H9 (cell line): ENCODE measurements around the gene SPTAN1. TPM values are rescaled to one million over a fixed set of nuclear protein-coding genes. Genes with fewer than 3 reads are reported as not detected.

Experiments
- DNase-seq: peaks from one replicate; pipeline ENCODE4 v3.0.0-alpha.2; 2017
- H2AFZ ChIP-seq: one replicate; pipeline ENCODE4 v1.6.1; 2013; ENCODE audit warnings: mild to moderate bottlenecking, low read length, control low read depth, moderate library complexity
- H2AK5ac ChIP-seq: 2 replicates; pipeline ENCODE4 v1.6.1; 2013; ENCODE audit warnings: low read length, control low read depth, mixed read lengths; ENCODE audit not compliant: insufficient read length
- H2BK120ac ChIP-seq: one replicate; pipeline ENCODE4 v1.6.1; 2013; ENCODE audit warnings: low read depth, mild to moderate bottlenecking, low read length, control low read depth, inconsistent platforms; ENCODE audit not compliant: poor library complexity, severe bottlenecking
- H2BK12ac ChIP-seq: 2 replicates; pipeline ENCODE4 v1.6.1; 2013; ENCODE audit warnings: low read length, control low read depth, mixed read lengths, low read depth; ENCODE audit not compliant: insufficient read length
- H2BK15ac ChIP-seq: 2 replicates; pipeline ENCODE4 v1.6.1; 2013; ENCODE audit warnings: low read depth, low read length, control low read depth
- H2BK20ac ChIP-seq: one replicate; pipeline ENCODE4 v1.6.1; 2013; ENCODE audit warnings: low read depth, mild to moderate bottlenecking, low read length, control low read depth, inconsistent platforms; ENCODE audit not compliant: poor library complexity, severe bottlenecking
- H2BK5ac ChIP-seq: 2 replicates; pipeline ENCODE4 v1.6.1; 2013; ENCODE audit warnings: low read length, control low read depth, mixed read lengths; ENCODE audit not compliant: insufficient read length
- H3K14ac ChIP-seq: 2 replicates; pipeline ENCODE4 v1.6.1; 2013; ENCODE audit warnings: low read length, control low read depth; ENCODE audit not compliant: insufficient read depth
- H3K18ac ChIP-seq: 2 replicates; pipeline ENCODE4 v1.6.1; 2013; ENCODE audit warnings: low read depth, mild to moderate bottlenecking, mixed read lengths, low read length, control low read depth; ENCODE audit not compliant: insufficient read length
- H3K23ac ChIP-seq: 2 replicates; pipeline ENCODE4 v1.6.1; 2013; ENCODE audit warnings: low read length, control low read depth, mixed read lengths, low read depth; ENCODE audit not compliant: insufficient read length
- H3K23me2 ChIP-seq: 2 replicates; pipeline ENCODE4 v1.6.1; 2013; ENCODE audit warnings: low read depth, mild to moderate bottlenecking, mixed read lengths, low read length, control low read depth; ENCODE audit not compliant: insufficient read length, poor library complexity, severe bottlenecking
- H3K27ac ChIP-seq: 2 replicates; pipeline ENCODE4 v1.5.1; 2013; ENCODE audit warnings: low read length, control low read depth, mixed read lengths, low read depth; ENCODE audit not compliant: insufficient read length
- H3K27me3 ChIP-seq: 2 replicates; pipeline ENCODE4 v1.6.1; 2013; ENCODE audit warnings: low read length, control low read depth, inconsistent platforms; ENCODE audit not compliant: insufficient read depth
- H3K4ac ChIP-seq: 2 replicates; pipeline ENCODE4 v1.6.1; 2013; ENCODE audit warnings: low read depth, mild to moderate bottlenecking, control low read depth, inconsistent platforms, low read length, moderate library complexity
- H3K4me1 ChIP-seq: 2 replicates; pipeline ENCODE4 v1.6.1; 2013; ENCODE audit warnings: low read length, control low read depth, inconsistent platforms; ENCODE audit not compliant: insufficient read depth
- H3K4me2 ChIP-seq: 2 replicates; pipeline ENCODE4 v1.6.1; 2013; ENCODE audit warnings: low read length, control low read depth, mixed read lengths; ENCODE audit not compliant: insufficient read length, insufficient read depth
- H3K56ac ChIP-seq: 2 replicates; pipeline ENCODE4 v1.6.1; 2013; ENCODE audit warnings: low read depth, mild to moderate bottlenecking, mixed read lengths, low read length, control low read depth; ENCODE audit not compliant: insufficient read length
- H3K79me1 ChIP-seq: 2 replicates; pipeline ENCODE4 v1.6.1; 2013; ENCODE audit warnings: low read depth, mild to moderate bottlenecking, moderate library complexity, low read length, control low read depth, inconsistent platforms; ENCODE audit not compliant: insufficient read depth, poor library complexity, severe bottlenecking
- H3K79me2 ChIP-seq: 2 replicates; pipeline ENCODE4 v1.6.1; 2013; ENCODE audit warnings: low read length, control low read depth, inconsistent platforms; ENCODE audit not compliant: insufficient read depth
- H3K9ac ChIP-seq: 2 replicates; pipeline ENCODE4 v1.6.1; 2013; ENCODE audit warnings: low read length, control low read depth, mixed read lengths; ENCODE audit not compliant: insufficient read length; ENCODE audit errors: extremely low read depth
- H3K9me3 ChIP-seq: one replicate; pipeline ENCODE4 v1.6.1; 2013; ENCODE audit warnings: low read depth, low read length, inconsistent platforms; ENCODE audit not compliant: control insufficient read depth
- H3T11ph ChIP-seq: one replicate; pipeline ENCODE4 v1.6.1; 2013; ENCODE audit warnings: mild to moderate bottlenecking, low read length, control low read depth, inconsistent platforms
- H4K20me1 ChIP-seq: one replicate; pipeline ENCODE4 v1.6.1; 2013; ENCODE audit not compliant: control insufficient read depth, insufficient read length, insufficient read depth
- H4K5ac ChIP-seq: 2 replicates; pipeline ENCODE4 v1.6.1; 2013; ENCODE audit warnings: low read depth, mild to moderate bottlenecking, mixed read lengths, low read length, control low read depth; ENCODE audit not compliant: insufficient read length
- H4K8ac ChIP-seq: replicated peaks from 2 replicates; pipeline ENCODE4 v1.6.1; 2013; ENCODE audit warnings: low read length, control low read depth, mixed read lengths, low read depth; ENCODE audit not compliant: insufficient read length
- H4K91ac ChIP-seq: 2 replicates; pipeline ENCODE4 v1.6.1; 2013; ENCODE audit warnings: low read depth, mild to moderate bottlenecking, moderate library complexity, mixed read lengths, low read length, control low read depth; ENCODE audit not compliant: insufficient read length
- H3K27ac Mint-ChIP-seq, 3 experiments: 2 replicates in 2 of 3; 3 replicates in 1 of 3; pipeline ENCODE4 v1.8.0; 2020 to 2021; ENCODE audit warnings: mixed read lengths in 3 of 3, mild to moderate bottlenecking in 1 of 3, moderate library complexity in 1 of 3
- H3K27me3 Mint-ChIP-seq: 2 replicates; pipeline ENCODE4 v1.8.0; 2021; ENCODE audit warnings: low read depth, mild to moderate bottlenecking, moderate library complexity, mixed read lengths
- H3K36me3 Mint-ChIP-seq, 3 experiments: 2 replicates in 2 of 3; 3 replicates in 1 of 3; pipeline ENCODE4 v1.8.0; 2020 to 2021; ENCODE audit warnings: low read depth in 3 of 3, mixed read lengths in 3 of 3; ENCODE audit not compliant: insufficient read depth in 1 of 3
- H3K4me1 Mint-ChIP-seq, 2 experiments: 2 replicates each; pipeline ENCODE4 v1.8.0; 2020; ENCODE audit warnings: mixed read lengths in 2 of 2
- H3K4me3 Mint-ChIP-seq, 2 experiments: 2 replicates in 1 of 2; 3 replicates in 1 of 2; pipeline ENCODE4 v1.8.0; 2020 to 2021; ENCODE audit warnings: mild to moderate bottlenecking in 2 of 2, mixed read lengths in 2 of 2, moderate library complexity in 1 of 2
- H3K9me3 Mint-ChIP-seq, 2 experiments: 2 replicates in 1 of 2; 3 replicates in 1 of 2; pipeline ENCODE4 v1.8.0; 2020; ENCODE audit warnings: mild to moderate bottlenecking in 2 of 2, mixed read lengths in 2 of 2, moderate library complexity in 1 of 2
- CTCF ChIP-seq: fragments of 200-600 bp; sonication (generic); conservative IDR thresholded peaks from 3 replicates; pipeline ENCODE4 v1.8.0; 2021; ENCODE audit warnings: antibody characterized with exemption, mild to moderate bottlenecking
- WGBS: extraction: QIAGEN DNeasy Blood & Tissue Kit; methylation state at CpG from one replicate; pipeline ENCODE4 v1.1.7; 2013; ENCODE audit warnings: missing lambda C conversion rate, low lambda C conversion rate, mixed read lengths; ENCODE audit not compliant: insufficient read length; ENCODE audit errors: extremely low coverage; 5-methylcytosine and 5-hydroxymethylcytosine counted together
- total RNA-seq: library from RNA; stranded (reverse); gene quantifications from 2 replicates; pipeline ENCODE4 v1.2.1, GENCODE V29; 2021

The SPTAN1 gene
- total RNA-seq, 1 experiment from 2014 or later, result 213 TPM

GRCh38 chr9:128632066-128632465 is 79.7 kb downstream of the SPTAN1 start:
- Histone ChIP-seq H4K8ac (no peak overlapping the region), H3K14ac (no peak overlapping the region), H3K4me2 (no peak overlapping the region), H2AFZ (no peak overlapping the region), H3K9me3 (no peaks in the 10 kb centered on the region), H3K56ac (no peak overlapping the region), H3K9ac (no peak overlapping the region), H2AK5ac (no peak overlapping the region), H3K23me2 (no peaks in the 10 kb centered on the region), H2BK12ac (no peak overlapping the region), H3T11ph (no peak overlapping the region), H3K79me2 (no peaks in the 10 kb centered on the region), H3K27ac (no peak overlapping the region), H4K91ac (no peak overlapping the region), H2BK5ac (no peak overlapping the region), H3K79me1 (no peaks in the 10 kb centered on the region), H3K18ac (no peak overlapping the region), H3K27me3 (no peaks in the 10 kb centered on the region), H3K4ac (no peak overlapping the region), H4K5ac (no peak overlapping the region), H3K23ac (no peak overlapping the region), H3K4me1 (no peaks in the 10 kb centered on the region), H2BK20ac (no peak overlapping the region), H2BK15ac (no peak overlapping the region), H4K20me1 (no peaks in the 10 kb centered on the region), H2BK120ac (no peak overlapping the region)
- no peak for DNase-seq
- no peak for TF ChIP-seq CTCF
- Mint-ChIP-seq H3K27me3 (no peaks in the 10 kb centered on the region), H3K4me3 (no peak overlapping the region), H3K4me1 (peaks cover 2 to 10% of the 10 kb centered on the region in 2 experiments; a peak in 3 of 4 replicates), H3K27ac (peak overlapping the region; percentile 22 to 86 (median 69); a peak in 3 of 7 replicates), H3K9me3 (no peaks in the 10 kb centered on the region), H3K36me3 (peaks cover 18 to 64% (median 56%) of the 10 kb centered on the region in 3 experiments)
- no CpG with 5 or more reads among the region's 10 CpGs for WGBS
